Mononuclear cell (primary cell): ENCODE measurements around the gene ATXN7. TPM values are rescaled to one million over a fixed set of nuclear protein-coding genes. Genes with fewer than 3 reads are reported as not detected.

Experiments used
- H3K27me3 ChIP-seq: 2 replicates; pipeline ENCODE4 v1.6.0; 2011; ENCODE audit warnings: low read length, control low read depth; ENCODE audit not compliant: insufficient read depth
- H3K4me1 ChIP-seq: 2 replicates; pipeline ENCODE4 v1.5.1; 2011; ENCODE audit warnings: mild to moderate bottlenecking, low read length, control low read depth; ENCODE audit not compliant: insufficient read depth
- H3K4me3 ChIP-seq: 2 replicates; pipeline ENCODE4 v1.5.1; 2011; ENCODE audit warnings: mild to moderate bottlenecking, low read length, moderate library complexity
- H3K9me3 ChIP-seq: 2 replicates; pipeline ENCODE4 v1.5.1; 2011; ENCODE audit warnings: low read depth, mild to moderate bottlenecking, control low read depth, low read length
- total RNA-seq: library from RNA; depleted of rRNA; stranded (reverse); fragments of >200 nt; gene quantifications from one replicate; pipeline ENCODE4 v1.2.3, GENCODE V29; 2012

ATXN7 gene
- total RNA-seq, 1 donor: 121 TPM

DNA sequence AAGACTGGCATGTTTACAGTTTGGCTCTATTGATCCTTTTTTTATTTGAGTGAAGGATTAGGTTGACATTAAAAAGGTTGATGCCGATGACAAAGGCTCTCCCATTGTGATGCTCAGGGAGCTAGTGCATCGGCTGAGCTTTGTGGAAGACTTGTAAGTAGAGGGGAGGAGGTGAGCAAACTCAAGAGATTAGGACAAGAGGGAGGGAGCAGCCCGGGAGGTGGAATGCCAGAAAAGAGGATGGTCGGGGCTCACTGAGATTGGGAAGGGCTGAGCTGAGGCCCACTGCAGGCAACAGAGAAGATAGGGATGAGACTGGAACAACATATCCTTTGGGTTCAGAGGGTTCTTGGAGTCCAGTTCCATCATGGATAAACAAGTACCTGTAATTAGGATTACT, 186.2 kb downstream of the ATXN7 start:
- no peak overlapping the region for H3K4me3 ChIP-seq
- H3K27me3 ChIP-seq: no peaks in the 10 kb centered on the region
- peaks cover 3% of the 10 kb centered on the region for H3K4me1 ChIP-seq
- no peaks in the 10 kb centered on the region for H3K9me3 ChIP-seq

Other genes starting within 250 kb of the ATXN7 start
- gene SNTN, start 211.2 kb upstream of the ATXN7 start, total RNA-seq: not detected
- gene C3orf49, start 44.6 kb upstream of the ATXN7 start, total RNA-seq: not detected
- gene THOC7, start 62 bp upstream of the ATXN7 start, total RNA-seq: 29.1 TPM
- not detected for gene SCAANT1, start 48.5 kb downstream of the ATXN7 start, total RNA-seq
- gene PSMD6, start 159.6 kb downstream of the ATXN7 start, total RNA-seq: 115 TPM